Activated B cell treated with CpG ODN at 0.5 μM for 24 hours (primary cell): ENCODE results near the gene IFFO2. TPM values are rescaled to one million over a fixed set of nuclear protein-coding genes. Genes with fewer than 3 reads are reported as not detected.

Experiments used
- ATAC-seq: fragments of 200-7000 bp; cut with Tn5 transposase; one replicate; pipeline ENCODE4 v1.10.0; 2021; ENCODE audit warnings: low read depth, mild to moderate bottlenecking, moderate library complexity
- CTCF ChIA-PET: fragments of 350-600 bp; sonication (Branson Sonifier 250); formaldehyde crosslinking; loops from one replicate; lab custom pipeline; 2021; ENCODE audit warnings: antibody characterized with exemption; lab: Charles Lee
- POLR2A ChIA-PET: fragments of 350-600 bp; sonication (Branson Sonifier 250); formaldehyde crosslinking; loops from one replicate; lab custom pipeline; 2021; ENCODE audit warnings: antibody characterized with exemption; lab: Charles Lee
- DNase-seq: peaks from one replicate; pipeline ENCODE4 v3.0.0; 2022
- H3K27ac Mint-ChIP-seq: one replicate; pipeline ENCODE4 v1.8.0; 2020; ENCODE audit warnings: mixed read lengths
- H3K27me3 Mint-ChIP-seq: one replicate; pipeline ENCODE4 v1.8.0; 2021; ENCODE audit warnings: mixed read lengths
- H3K36me3 Mint-ChIP-seq: one replicate; pipeline ENCODE4 v1.8.0; 2021; ENCODE audit warnings: low read depth, mixed read lengths
- H3K4me1 Mint-ChIP-seq: one replicate; pipeline ENCODE4 v1.8.0; 2021; ENCODE audit warnings: mixed read lengths
- H3K4me3 Mint-ChIP-seq: one replicate; pipeline ENCODE4 v1.8.0; 2020; ENCODE audit warnings: mild to moderate bottlenecking, mixed read lengths
- H3K9me3 Mint-ChIP-seq: one replicate; pipeline ENCODE4 v1.8.0; 2020; ENCODE audit warnings: mixed read lengths
- CTCF ChIP-seq: fragments of 200-600 bp; IDR thresholded peaks from one replicate; pipeline ENCODE4 v1.8.0; 2022; ENCODE audit warnings: antibody characterized with exemption, mild to moderate bottlenecking
- intact Hi-C: fragments of 100-400 bp; cut with micrococcal nuclease; formaldehyde crosslinking; loops from one replicate; pipeline ENCODE4 v1.15.1; 2024
- total RNA-seq: library from RNA; stranded (reverse); gene quantifications from 2 replicates; pipeline ENCODE4 v1.2.3, GENCODE V29; 2022

IFFO2 gene
- total RNA-seq, 1 donor from 2014 or later, result 13.0 TPM

GRCh38 chr1:18946550-18947381 lies 9.7 kb downstream of the IFFO2 start:
- Mint-ChIP-seq H3K4me1 (peaks cover 77% of the 10 kb centered on the region), H3K36me3 (peaks cover 3% of the 10 kb centered on the region), H3K9me3 (no peaks in the 10 kb centered on the region), H3K27ac (no peak overlapping the region), H3K27me3 (no peaks in the 10 kb centered on the region), H3K4me3 (no peak overlapping the region)
- intact Hi-C loops, result no loop called here
- CTCF ChIA-PET, result interaction anchor here (1.7 to 1.8 kb wide), 2 partner anchors 34 to 39 kb away, joined by 4 to 5 read pairs; no protein-coding TSS in a partner anchor
- no peak for TF ChIP-seq CTCF
- ATAC-seq (no peak), DNase-seq (no peak)
- POLR2A ChIA-PET, result interaction anchor here (1.3 kb wide), 1 partner anchor 23 kb away, joined by 3 read pairs; no protein-coding TSS in a partner anchor

- DNase-seq, result no peak
- H3K27ac Mint-ChIP-seq, result no peak overlapping the region
- no peaks in the 10 kb centered on the region for H3K27me3 Mint-ChIP-seq
- no peak for TF ChIP-seq CTCF
- ChIA-PET CTCF (interaction anchor here (1.8 to 1.9 kb wide), 2 partner anchors 32 to 37 kb away, joined by 4 to 5 read pairs; no protein-coding TSS in a partner anchor), POLR2A (interaction anchor here (1.2 kb wide), 1 partner anchor 18 kb away, joined by 3 read pairs; no protein-coding TSS in a partner anchor)
- H3K9me3 Mint-ChIP-seq, result no peaks in the 10 kb centered on the region
- intact Hi-C loops, result no loop called here
- ATAC-seq, result no peak
- peaks cover 65% of the 10 kb centered on the region for H3K4me1 Mint-ChIP-seq
- H3K36me3 Mint-ChIP-seq, result peaks cover 3% of the 10 kb centered on the region
- H3K4me3 Mint-ChIP-seq, result no peak overlapping the region
These were observed 11.1 kb downstream of the IFFO2 start for GRCh38 chr1:18945401-18945849.

GRCh38 chr1:18944810-18945209 lies 11.7 kb downstream of the IFFO2 start:
- ATAC-seq, result no peak
- intact Hi-C loops, result no loop called here
- peaks cover 3% of the 10 kb centered on the region for H3K36me3 Mint-ChIP-seq
- H3K4me3 Mint-ChIP-seq, result no peak overlapping the region
- ChIA-PET POLR2A (interaction anchor here (0.7 kb wide), 1 partner anchor 15 kb away, joined by 3 read pairs; no protein-coding TSS in a partner anchor), CTCF (interaction anchor here (1.9 kb wide), 1 partner anchor 37 kb away, joined by 5 read pairs; no protein-coding TSS in a partner anchor)
- H3K4me1 Mint-ChIP-seq, result peaks cover 62% of the 10 kb centered on the region
- peak overlapping the region; percentile 32 for H3K27ac Mint-ChIP-seq
- H3K9me3 Mint-ChIP-seq, result no peaks in the 10 kb centered on the region
- DNase-seq, result no peak
- no peak for TF ChIP-seq CTCF
- H3K27me3 Mint-ChIP-seq, result no peaks in the 10 kb centered on the region

GRCh38 chr1:18943914-18944572 lies 12.4 kb downstream of the IFFO2 start:
- Mint-ChIP-seq H3K27ac (no peak overlapping the region), H3K36me3 (peaks cover 3% of the 10 kb centered on the region), H3K4me1 (peaks cover 55% of the 10 kb centered on the region), H3K4me3 (no peak overlapping the region), H3K9me3 (no peaks in the 10 kb centered on the region), H3K27me3 (no peaks in the 10 kb centered on the region)
- POLR2A ChIA-PET, result interaction anchor here (0.6 to 1.2 kb wide), 4 partner anchors 8 to 17 kb away, joined by 3 to 8 read pairs (median 5); partner anchors contain the start of gene IFFO2
- intact Hi-C loops, result no loop called here
- TF ChIP-seq CTCF, result no peak
- no peak for DNase-seq
- ATAC-seq, result no peak
- CTCF ChIA-PET, result interaction anchor here (1.9 kb wide), 1 partner anchor 36 kb away, joined by 5 read pairs; no protein-coding TSS in a partner anchor
